AG04450 (cell line): ENCODE measurements around the gene CHST12. TPM values are rescaled to one million over a fixed set of nuclear protein-coding genes. Genes with fewer than 3 reads are reported as not detected.
A peak's percentile ranks its signal among the peaks of the same experiment; 100 is the strongest.

Source experiments
- CTCF ChIA-PET: fragments of 300-600, 350-600 bp; formaldehyde crosslinking; extraction: SDS; loops from one replicate; lab custom pipeline; 2022; ENCODE audit warnings: antibody characterized with exemption, inconsistent platforms; lab: Charles Lee
- POLR2A ChIA-PET: fragments of 350-600 bp; formaldehyde crosslinking; extraction: SDS; loops from one replicate; lab custom pipeline; 2021; ENCODE audit warnings: antibody characterized with exemption, inconsistent platforms; lab: Yijun Ruan, JAX
- DNase-seq: peaks from one replicate; pipeline ENCODE4 v3.0.0-alpha.2; 2011; ENCODE audit warnings: low read depth, low spot score
- H3K27ac ChIP-seq: one replicate; pipeline ENCODE4 v1.5.1; 2012; ENCODE audit warnings: low read depth, low read length, control low read depth
- H3K27me3 ChIP-seq: one replicate; pipeline ENCODE4 v1.6.0; 2012; ENCODE audit warnings: low read length; ENCODE audit not compliant: control insufficient read depth, insufficient read depth
- H3K4me3 ChIP-seq: 2 replicates; pipeline ENCODE4 v1.5.1; 2011; ENCODE audit warnings: mild to moderate bottlenecking, low read depth, low read length, control low read depth
- H3K9me3 ChIP-seq: 2 replicates; pipeline ENCODE4 v1.5.1; 2012; ENCODE audit warnings: low read length; ENCODE audit not compliant: control insufficient read depth, insufficient read depth
- CTCF ChIP-seq: IDR thresholded peaks from 2 replicates; pipeline ENCODE4 v1.5.1; 2011; ENCODE audit warnings: low read depth, low read length, control low read depth, inconsistent platforms
- polyA plus RNA-seq: library from polyadenylated mRNA; depleted of rRNA; stranded (reverse); fragments of >200 nt; gene quantifications from 2 replicates; pipeline ENCODE4 v1.2.3, GENCODE V29; 2011

The CHST12 gene
- polyA plus RNA-seq, 1 experiment = 8.7 TPM

DNA sequence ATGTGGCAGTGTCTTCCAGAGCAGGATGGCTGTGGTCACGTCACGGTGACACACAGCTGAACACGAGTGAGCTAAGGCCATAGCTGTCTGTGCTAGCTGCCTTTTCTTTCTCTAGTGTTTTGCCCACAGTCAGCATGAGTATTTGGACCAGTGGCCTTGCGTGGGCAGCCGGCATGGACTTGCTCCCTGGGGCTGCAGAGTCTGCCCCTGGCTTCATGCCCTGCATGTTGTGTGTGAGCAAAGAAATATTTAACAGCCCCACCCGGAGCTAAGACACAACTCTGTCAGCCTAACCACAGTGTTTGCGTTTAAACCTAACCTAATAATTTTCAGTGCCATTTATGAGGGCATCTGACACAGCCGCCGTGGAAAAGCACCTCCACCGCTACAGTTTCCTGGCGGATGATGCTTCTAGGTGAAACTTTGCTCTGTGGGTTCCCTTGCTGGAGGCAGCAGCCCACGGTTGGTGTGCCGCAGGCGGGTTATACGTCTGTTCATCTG is 14.6 kb downstream of the CHST12 start:
- no peak for DNase-seq
- Histone ChIP-seq H3K27ac (peak overlapping the region; percentile 21), H3K27me3 (no peaks in the 10 kb centered on the region), H3K4me3 (no peak overlapping the region), H3K9me3 (no peaks in the 10 kb centered on the region)
- ChIA-PET POLR2A (no interaction called here), CTCF (interaction anchor here (2.6 kb wide), 1 partner anchor 51 kb away, joined by 7 read pairs; no protein-coding TSS in a partner anchor)
- no peak for TF ChIP-seq CTCF

DNA sequence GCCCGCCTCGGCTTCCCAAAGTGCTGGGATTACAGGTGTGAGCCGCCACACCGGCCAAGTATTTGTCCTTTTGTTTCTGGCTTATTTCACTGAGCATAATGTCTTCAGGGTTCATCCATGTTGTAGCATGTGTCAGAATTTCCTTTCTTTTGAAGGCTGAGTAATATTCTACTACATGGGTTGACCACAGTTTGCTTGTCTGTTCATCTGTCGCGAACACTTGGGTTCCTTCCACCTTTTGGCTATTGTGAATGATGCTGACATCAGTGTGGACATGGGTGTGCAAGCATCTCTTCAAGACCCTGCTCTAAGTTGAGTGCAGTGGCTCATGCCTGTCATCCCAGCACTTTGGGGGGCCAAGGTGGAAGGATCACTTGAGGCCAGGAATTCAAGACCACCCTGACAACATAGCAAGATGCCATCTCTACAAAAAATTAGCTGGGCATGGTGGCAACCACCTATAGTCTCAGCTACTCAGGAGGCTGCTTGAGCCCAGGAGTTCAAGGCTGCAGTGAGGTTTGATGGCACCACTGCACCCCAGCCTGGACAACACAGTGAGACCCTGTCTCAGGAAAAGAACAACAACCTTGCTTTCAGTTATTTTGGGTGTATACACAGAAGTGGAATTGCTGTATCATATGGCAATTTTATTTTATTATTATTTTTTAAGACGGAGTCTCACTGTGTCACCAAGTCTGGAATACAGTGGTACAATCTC is 17.0 kb downstream of the CHST12 start:
- Histone ChIP-seq H3K9me3 (no peaks in the 10 kb centered on the region), H3K27ac (no peak overlapping the region), H3K27me3 (no peaks in the 10 kb centered on the region), H3K4me3 (no peak overlapping the region)
- ChIA-PET CTCF (interaction anchor here (1.5 kb wide), 1 partner anchor 49 kb away, joined by 4 read pairs; no protein-coding TSS in a partner anchor), POLR2A (interaction anchor here (0.7 kb wide), 1 partner anchor 84 kb away, joined by 4 read pairs; no protein-coding TSS in a partner anchor)
- TF ChIP-seq CTCF = no peak
- DNase-seq = no peak

- H3K9me3 ChIP-seq = no peaks in the 10 kb centered on the region; the same call in 1 of the 2 replicates
- H3K27me3 ChIP-seq = no peaks in the 10 kb centered on the region
- no peak for TF ChIP-seq CTCF
- DNase-seq = no peak
- H3K4me3 ChIP-seq = no peak overlapping the region
- CTCF ChIA-PET = interaction anchor here (1.5 kb wide), 1 partner anchor 48 kb away, joined by 4 read pairs; no protein-coding TSS in a partner anchor
- H3K27ac ChIP-seq = no peak overlapping the region
- POLR2A ChIA-PET = no interaction called here
Observed at GRCh38 chr7:2421943-2422310, 18.5 kb downstream of the CHST12 start.

DNA sequence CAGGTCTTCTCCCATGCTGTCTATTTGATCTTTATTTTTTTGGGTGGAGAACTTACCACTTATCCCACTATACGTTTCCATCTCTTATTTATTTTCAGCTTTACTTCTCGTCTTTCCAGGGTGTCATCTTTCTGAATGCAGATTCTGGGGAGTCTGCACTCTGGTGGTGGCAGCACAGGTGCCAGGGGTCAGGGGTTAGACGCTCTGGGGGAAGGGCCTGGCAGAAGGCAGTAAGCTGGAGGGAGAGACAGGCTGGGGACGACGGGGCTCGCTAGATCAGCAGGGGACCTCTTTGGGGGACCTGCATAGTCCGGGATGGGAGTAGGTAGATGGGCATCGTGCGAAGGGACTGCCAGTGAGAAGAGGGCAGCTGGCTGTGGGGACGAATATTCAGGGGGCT is 22.3 kb downstream of the CHST12 start:
- H3K4me3 ChIP-seq = no peak overlapping the region
- POLR2A ChIA-PET = interaction anchor here (0.6 kb wide), 1 partner anchor 10 kb away, joined by 3 read pairs; no protein-coding TSS in a partner anchor
- H3K9me3 ChIP-seq = peaks cover 2% of the 10 kb centered on the region; the same call in 1 of the 2 replicates
- CTCF ChIA-PET = no interaction called here
- no peak for TF ChIP-seq CTCF
- no peak overlapping the region for H3K27ac ChIP-seq
- DNase-seq = no peak
- no peaks in the 10 kb centered on the region for H3K27me3 ChIP-seq
